ENCODE results near the gene RUNX3. TPM values are rescaled to one million over a fixed set of nuclear protein-coding genes. Genes with fewer than 3 reads are reported as not detected.

Gene RUNX3
- total RNA-seq, 1 experiment from 2014 or later, result 3.7 TPM

- Histone ChIP-seq H3K4me2 (ENCODE audit: low read length) (no peak overlapping the region), H3K9ac (ENCODE audit: low read length) (no peak overlapping the region), H4K20me1 (ENCODE audit: low read length) (no peaks in the 10 kb centered on the region), H2AFZ (ENCODE audit: low read length) (no peak overlapping the region), H3K9me2 (replicated peaks; ENCODE audit: low read length) (no peaks in the 10 kb centered on the region), H3F3A (ENCODE audit: low read length, unreplicated experiment) (no peaks in the 10 kb centered on the region), H3K4me1 (ENCODE audit: insufficient read depth, low read length) (no peaks in the 10 kb centered on the region), H3K9me3 (ENCODE audit: low read length) (no peaks in the 10 kb centered on the region), H3K36me3 (ENCODE audit: low read depth, low read length) (no peaks in the 10 kb centered on the region), H3K4me3 (ENCODE audit: low read length) (no peak overlapping the region), H3K27me3 (ENCODE audit: low read length) (no peaks in the 10 kb centered on the region), H3K79me2 (ENCODE audit: low read length) (no peaks in the 10 kb centered on the region), H3K27ac (ENCODE audit: low read length) (no peak overlapping the region)
- intact Hi-C loops (cut with micrococcal nuclease), result no loop called here
- no TSS peak for BruUV-seq (replicated peaks)
- TF ChIP-seq, protein P1, sequence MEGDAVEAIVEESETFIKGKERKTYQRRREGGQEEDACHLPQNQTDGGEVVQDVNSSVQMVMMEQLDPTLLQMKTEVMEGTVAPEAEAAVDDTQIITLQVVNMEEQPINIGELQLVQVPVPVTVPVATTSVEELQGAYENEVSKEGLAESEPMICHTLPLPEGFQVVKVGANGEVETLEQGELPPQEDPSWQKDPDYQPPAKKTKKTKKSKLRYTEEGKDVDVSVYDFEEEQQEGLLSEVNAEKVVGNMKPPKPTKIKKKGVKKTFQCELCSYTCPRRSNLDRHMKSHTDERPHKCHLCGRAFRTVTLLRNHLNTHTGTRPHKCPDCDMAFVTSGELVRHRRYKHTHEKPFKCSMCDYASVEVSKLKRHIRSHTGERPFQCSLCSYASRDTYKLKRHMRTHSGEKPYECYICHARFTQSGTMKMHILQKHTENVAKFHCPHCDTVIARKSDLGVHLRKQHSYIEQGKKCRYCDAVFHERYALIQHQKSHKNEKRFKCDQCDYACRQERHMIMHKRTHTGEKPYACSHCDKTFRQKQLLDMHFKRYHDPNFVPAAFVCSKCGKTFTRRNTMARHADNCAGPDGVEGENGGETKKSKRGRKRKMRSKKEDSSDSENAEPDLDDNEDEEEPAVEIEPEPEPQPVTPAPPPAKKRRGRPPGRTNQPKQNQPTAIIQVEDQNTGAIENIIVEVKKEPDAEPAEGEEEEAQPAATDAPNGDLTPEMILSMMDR (conservative IDR thresholded peaks at IDR 0.05; ENCODE audit: low read depth, low read length), result no peak
- ATAC-seq (no peak), DNase-seq (no peak)
- POLR2A ChIA-PET (ENCODE audit: unreplicated experiment), result no interaction called here
- CTCF ChIA-PET, result no interaction called here
These were observed 29.6 kb downstream of the RUNX3 start for GRCh38 chr1:24900486-24900849.

DNA sequence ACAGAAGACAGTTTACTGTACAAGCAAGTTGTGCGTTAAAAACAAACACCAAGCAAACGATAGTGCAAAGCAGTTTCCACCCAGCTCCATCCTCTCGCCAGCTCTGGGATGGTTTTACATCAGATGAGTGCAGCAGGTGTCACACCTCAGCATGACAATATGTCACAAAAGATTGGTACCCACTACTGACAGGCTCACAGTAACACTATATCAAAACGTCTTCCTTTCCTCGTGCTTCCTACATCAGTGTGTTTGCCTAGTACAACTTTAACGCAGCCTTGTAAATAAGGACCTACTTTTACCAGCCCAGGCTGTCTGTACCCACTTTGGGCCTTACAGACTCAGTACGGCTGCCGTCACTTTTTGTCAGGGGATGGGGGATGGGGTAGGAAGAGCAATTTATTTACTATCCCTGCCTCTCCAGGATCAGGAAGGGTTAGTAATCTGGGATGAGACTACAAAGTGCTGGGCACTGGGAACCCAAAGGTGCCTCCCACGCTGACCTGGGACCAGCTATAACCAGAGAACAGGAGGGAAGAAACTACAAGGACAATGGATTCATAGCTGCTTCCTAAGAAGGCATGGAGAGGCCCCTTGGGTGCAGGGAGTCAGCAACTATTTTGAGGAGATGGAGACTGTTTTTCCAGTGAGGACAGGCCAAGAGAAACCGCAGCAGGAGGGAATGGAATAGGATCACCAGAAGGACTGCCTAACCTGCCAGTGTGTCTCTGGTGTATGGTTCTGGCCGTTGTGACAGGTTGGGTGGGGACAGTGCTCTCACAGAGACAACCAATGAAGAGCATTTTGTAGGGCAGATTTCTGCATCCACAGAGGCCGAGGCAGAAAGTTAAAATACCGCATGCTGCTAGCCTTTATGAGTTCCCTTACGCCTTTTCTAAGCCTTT is 30.2 kb downstream of the RUNX3 start:
- Histone ChIP-seq H3K4me3 (ENCODE audit: low read length) (no peak overlapping the region), H3K9ac (ENCODE audit: low read length) (no peak overlapping the region), H3K4me2 (ENCODE audit: low read length) (no peak overlapping the region), H3K9me2 (replicated peaks; ENCODE audit: low read length) (no peaks in the 10 kb centered on the region), H3K36me3 (ENCODE audit: low read depth, low read length) (no peaks in the 10 kb centered on the region), H2AFZ (ENCODE audit: low read length) (no peak overlapping the region), H3K9me3 (ENCODE audit: low read length) (no peaks in the 10 kb centered on the region), H3K79me2 (ENCODE audit: low read length) (no peaks in the 10 kb centered on the region), H3F3A (ENCODE audit: low read length, unreplicated experiment) (no peaks in the 10 kb centered on the region), H3K27ac (ENCODE audit: low read length) (no peak overlapping the region), H3K4me1 (ENCODE audit: insufficient read depth, low read length) (no peaks in the 10 kb centered on the region), H3K27me3 (ENCODE audit: low read length) (no peaks in the 10 kb centered on the region), H4K20me1 (ENCODE audit: low read length) (no peaks in the 10 kb centered on the region)
- ChIA-PET CTCF (no interaction called here), POLR2A (ENCODE audit: unreplicated experiment) (no interaction called here)
- TF ChIP-seq EZH2 (IDR thresholded peaks at IDR 0.05; ENCODE audit: low read length, unreplicated experiment) (no peak), EZH2phosphoT487 (IDR thresholded peaks at IDR 0.05; ENCODE audit: borderline replicate concordance, low read length) (no peak)
- TF ChIP-seq, protein P1 (conservative IDR thresholded peaks at IDR 0.05; ENCODE audit: low read depth, low read length), result no peak
- ATAC-seq (no peak), DNase-seq (no peak)
- intact Hi-C loops (cut with micrococcal nuclease), result loop anchor here (2.0 kb wide), 1 partner anchor 51 kb away; no protein-coding TSS in a partner anchor
- BruUV-seq (replicated peaks), result no TSS peak

DNA sequence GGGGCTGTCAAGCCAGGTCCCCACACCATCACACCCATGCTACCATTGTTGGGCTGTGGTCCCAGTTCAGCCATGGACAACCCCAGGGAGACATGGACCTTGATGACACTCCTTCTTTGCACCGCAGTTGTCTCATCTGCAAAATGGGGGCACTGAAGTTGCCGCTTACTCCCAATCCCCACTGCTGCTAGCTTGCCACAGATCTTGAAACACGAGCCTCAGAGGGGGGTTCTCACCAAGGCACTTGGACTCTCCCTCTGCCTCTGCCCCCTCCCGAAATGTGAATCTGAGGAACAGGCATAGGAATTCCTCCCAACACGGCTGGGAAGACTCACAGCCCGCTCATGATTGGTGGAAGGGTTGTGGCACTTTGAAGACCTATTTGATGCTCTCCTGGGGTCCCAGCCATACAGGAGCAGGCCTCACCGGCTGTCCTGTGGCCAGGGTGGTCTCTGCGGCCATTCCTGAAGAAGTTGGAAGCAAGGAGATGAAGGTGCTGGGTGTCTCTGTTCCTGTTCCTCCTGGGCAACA is 31.1 kb downstream of the RUNX3 start:
- Histone ChIP-seq H4K20me1 (ENCODE audit: low read length) (no peaks in the 10 kb centered on the region), H3K9me2 (replicated peaks; ENCODE audit: low read length) (no peaks in the 10 kb centered on the region), H3K4me2 (ENCODE audit: low read length) (no peak overlapping the region), H3K4me3 (ENCODE audit: low read length) (no peak overlapping the region), H3K9ac (ENCODE audit: low read length) (no peak overlapping the region), H2AFZ (ENCODE audit: low read length) (no peak overlapping the region), H3K36me3 (ENCODE audit: low read depth, low read length) (no peaks in the 10 kb centered on the region), H3K27me3 (ENCODE audit: low read length) (no peaks in the 10 kb centered on the region), H3K9me3 (ENCODE audit: low read length) (no peaks in the 10 kb centered on the region), H3K79me2 (ENCODE audit: low read length) (no peaks in the 10 kb centered on the region), H3F3A (ENCODE audit: low read length, unreplicated experiment) (no peaks in the 10 kb centered on the region), H3K27ac (ENCODE audit: low read length) (no peak overlapping the region), H3K4me1 (ENCODE audit: insufficient read depth, low read length) (no peaks in the 10 kb centered on the region)
- TF ChIP-seq, protein P1 (conservative IDR thresholded peaks at IDR 0.05; ENCODE audit: low read depth, low read length), result no peak
- TF ChIP-seq EZH2phosphoT487 (IDR thresholded peaks at IDR 0.05; ENCODE audit: borderline replicate concordance, low read length), result no peak
- TF ChIP-seq EZH2 (IDR thresholded peaks at IDR 0.05; ENCODE audit: low read length, unreplicated experiment), result no peak
- BruUV-seq (replicated peaks), result no TSS peak
- intact Hi-C loops (cut with micrococcal nuclease), result loop anchor here (2.0 kb wide), 1 partner anchor 50 kb away; no protein-coding TSS in a partner anchor
- CTCF ChIA-PET, result interaction anchor here (1.4 kb wide), 1 partner anchor 51 kb away, joined by 10 read pairs; no protein-coding TSS in a partner anchor
- no peak for DNase-seq
- POLR2A ChIA-PET (ENCODE audit: unreplicated experiment), result interaction anchor here (0.7 kb wide), 1 partner anchor 692 kb away, joined by 3 read pairs; no protein-coding TSS in a partner anchor
- ATAC-seq, result no peak
